ENCODE results near the gene PPM1H. TPM values are rescaled to one million over a fixed set of nuclear protein-coding genes. Genes with fewer than 3 reads are reported as not detected.

The PPM1H gene
- total RNA-seq, 4 donors from 2014 or later: 1.1 to 2.4 (median 1.7) TPM

GRCh38 chr12:62793256-62794217 is 141.4 kb downstream of the PPM1H start:
- DNase-seq (ENCODE audit: low spot score in 2 of 2): peak; percentile 88 to 97
- H3K4me3 ChIP-seq (ENCODE audit: low read depth, poor library complexity, severe bottlenecking): no peak overlapping the region
- TF ChIP-seq, protein P1, sequence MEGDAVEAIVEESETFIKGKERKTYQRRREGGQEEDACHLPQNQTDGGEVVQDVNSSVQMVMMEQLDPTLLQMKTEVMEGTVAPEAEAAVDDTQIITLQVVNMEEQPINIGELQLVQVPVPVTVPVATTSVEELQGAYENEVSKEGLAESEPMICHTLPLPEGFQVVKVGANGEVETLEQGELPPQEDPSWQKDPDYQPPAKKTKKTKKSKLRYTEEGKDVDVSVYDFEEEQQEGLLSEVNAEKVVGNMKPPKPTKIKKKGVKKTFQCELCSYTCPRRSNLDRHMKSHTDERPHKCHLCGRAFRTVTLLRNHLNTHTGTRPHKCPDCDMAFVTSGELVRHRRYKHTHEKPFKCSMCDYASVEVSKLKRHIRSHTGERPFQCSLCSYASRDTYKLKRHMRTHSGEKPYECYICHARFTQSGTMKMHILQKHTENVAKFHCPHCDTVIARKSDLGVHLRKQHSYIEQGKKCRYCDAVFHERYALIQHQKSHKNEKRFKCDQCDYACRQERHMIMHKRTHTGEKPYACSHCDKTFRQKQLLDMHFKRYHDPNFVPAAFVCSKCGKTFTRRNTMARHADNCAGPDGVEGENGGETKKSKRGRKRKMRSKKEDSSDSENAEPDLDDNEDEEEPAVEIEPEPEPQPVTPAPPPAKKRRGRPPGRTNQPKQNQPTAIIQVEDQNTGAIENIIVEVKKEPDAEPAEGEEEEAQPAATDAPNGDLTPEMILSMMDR (IDR thresholded peaks at IDR 0.05): peak in 2 of 3 donors; percentile 64 to 89
- TF ChIP-seq POLR2A (IDR thresholded peaks at IDR 0.05): no peak
- intact Hi-C loops (cut with DNase I; ENCODE audit: low total_unique reads): loop anchor here (2.0 kb wide), 1 partner anchor 355 kb away; no protein-coding TSS in a partner anchor
- WGBS, 2 donors: 69 to 72% methylated on average over 25 of the region's 25 CpGs

DNA sequence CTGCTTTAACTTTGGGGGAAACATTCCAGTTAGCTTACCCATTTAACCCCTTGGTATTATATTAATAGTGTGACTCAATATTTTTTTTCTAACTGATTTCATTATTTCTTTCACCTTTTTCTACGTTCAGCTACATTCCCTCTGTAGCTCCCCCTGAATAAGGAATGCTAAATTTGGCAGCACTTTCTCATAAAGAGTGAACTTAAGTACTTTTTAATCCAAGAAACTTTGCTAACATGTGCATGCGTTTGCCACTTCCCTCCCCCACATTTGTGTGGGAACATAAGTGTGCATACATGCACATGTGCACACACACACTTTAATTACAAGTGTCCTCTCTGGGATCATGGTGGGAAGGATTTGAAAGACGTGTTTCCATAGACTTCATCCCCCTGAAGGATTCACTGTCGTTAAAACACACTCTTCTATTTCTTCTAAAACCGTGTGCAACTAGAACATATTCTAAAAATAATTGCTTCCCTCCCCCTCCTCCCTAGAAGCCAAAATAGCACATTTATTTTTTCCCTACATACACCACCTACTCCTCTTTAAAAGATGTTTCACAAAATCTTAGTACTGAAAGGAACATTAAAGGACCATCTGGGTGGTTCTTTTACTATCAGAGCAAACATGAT is 142.6 kb downstream of the PPM1H start:
- WGBS, 2 donors: 53 to 57% methylated on average over 5 of the region's 5 CpGs
- intact Hi-C loops (cut with DNase I; ENCODE audit: low total_unique reads): no loop called here

GRCh38 chr12:62789851-62790250 is 145.1 kb downstream of the PPM1H start:
- intact Hi-C loops (cut with DNase I; ENCODE audit: low total_unique reads): no loop called here
- WGBS, 2 donors: 75% methylated on average over 3 of the region's 3 CpGs
- DNase-seq (ENCODE audit: low spot score in 2 of 2): no peak
- no peak overlapping the region for H3K4me3 ChIP-seq (ENCODE audit: low read depth, poor library complexity, severe bottlenecking)
- no peak for TF ChIP-seq POLR2A (IDR thresholded peaks at IDR 0.05)

More for the DNA sequence above, 142.6 kb downstream of the PPM1H start:
- TF ChIP-seq, protein P1 (IDR thresholded peaks at IDR 0.05): no peak
- TF ChIP-seq POLR2A (IDR thresholded peaks at IDR 0.05): no peak
- H3K4me3 ChIP-seq (ENCODE audit: low read depth, poor library complexity, severe bottlenecking): no peak overlapping the region
- DNase-seq (ENCODE audit: low spot score in 2 of 2): no peak

DNA sequence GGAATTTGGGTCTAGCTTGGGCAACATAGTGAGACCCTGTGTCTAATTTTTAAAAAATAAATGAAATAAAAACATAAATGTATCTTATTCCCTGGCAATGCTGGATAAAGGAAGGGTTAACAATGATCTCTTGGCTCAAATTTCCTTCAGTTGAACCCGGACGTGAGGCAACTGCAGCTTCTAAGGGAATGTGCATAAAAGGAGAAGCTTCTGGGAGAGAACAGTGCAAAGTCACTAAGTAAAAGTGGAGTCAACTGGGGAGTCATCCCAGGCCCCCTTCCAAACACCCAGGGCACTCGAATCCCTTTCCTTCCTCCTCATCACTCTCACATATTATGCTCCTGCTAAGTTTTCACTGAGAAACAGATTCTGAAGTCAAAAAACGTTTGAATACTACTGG is 147.3 kb downstream of the PPM1H start:
- TF ChIP-seq, protein P1 (IDR thresholded peaks at IDR 0.05): no peak
- no peak for TF ChIP-seq POLR2A (IDR thresholded peaks at IDR 0.05)
- intact Hi-C loops (cut with DNase I; ENCODE audit: low total_unique reads): no loop called here
- WGBS, 2 donors: 43 to 48% methylated on average over 4 of the region's 4 CpGs
- no peak for DNase-seq (ENCODE audit: low spot score in 2 of 2)
- H3K4me3 ChIP-seq (ENCODE audit: low read depth, poor library complexity, severe bottlenecking): no peak overlapping the region

DNA sequence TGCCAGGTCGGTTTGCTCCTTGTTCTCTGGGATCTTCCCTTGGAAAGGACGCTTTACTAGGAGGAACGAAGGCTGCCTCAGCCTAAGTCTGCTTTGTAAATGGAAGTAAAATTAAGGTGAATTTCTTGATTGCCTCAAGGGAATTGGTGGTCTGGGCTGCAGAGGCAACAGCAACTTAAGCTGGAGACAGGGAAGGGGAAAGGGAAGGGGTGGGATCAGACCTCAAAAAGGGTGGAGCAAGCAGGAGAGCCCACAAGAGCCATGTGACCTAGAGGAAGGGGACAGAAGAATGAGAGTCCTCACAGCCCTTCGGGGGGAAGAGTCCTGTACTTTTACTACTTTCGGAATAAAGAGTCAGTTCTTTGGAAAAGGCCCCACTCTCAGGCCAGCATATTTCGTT is 147.9 kb downstream of the PPM1H start:
- intact Hi-C loops (cut with DNase I; ENCODE audit: low total_unique reads): no loop called here
- WGBS, 2 donors: 88 to 90% methylated on average over 6 of the region's 6 CpGs
- no peak overlapping the region for H3K4me3 ChIP-seq (ENCODE audit: low read depth, poor library complexity, severe bottlenecking)
- TF ChIP-seq, protein P1 (IDR thresholded peaks at IDR 0.05): no peak
- TF ChIP-seq POLR2A (IDR thresholded peaks at IDR 0.05): no peak
- no peak for DNase-seq (ENCODE audit: low spot score in 2 of 2)

DNA sequence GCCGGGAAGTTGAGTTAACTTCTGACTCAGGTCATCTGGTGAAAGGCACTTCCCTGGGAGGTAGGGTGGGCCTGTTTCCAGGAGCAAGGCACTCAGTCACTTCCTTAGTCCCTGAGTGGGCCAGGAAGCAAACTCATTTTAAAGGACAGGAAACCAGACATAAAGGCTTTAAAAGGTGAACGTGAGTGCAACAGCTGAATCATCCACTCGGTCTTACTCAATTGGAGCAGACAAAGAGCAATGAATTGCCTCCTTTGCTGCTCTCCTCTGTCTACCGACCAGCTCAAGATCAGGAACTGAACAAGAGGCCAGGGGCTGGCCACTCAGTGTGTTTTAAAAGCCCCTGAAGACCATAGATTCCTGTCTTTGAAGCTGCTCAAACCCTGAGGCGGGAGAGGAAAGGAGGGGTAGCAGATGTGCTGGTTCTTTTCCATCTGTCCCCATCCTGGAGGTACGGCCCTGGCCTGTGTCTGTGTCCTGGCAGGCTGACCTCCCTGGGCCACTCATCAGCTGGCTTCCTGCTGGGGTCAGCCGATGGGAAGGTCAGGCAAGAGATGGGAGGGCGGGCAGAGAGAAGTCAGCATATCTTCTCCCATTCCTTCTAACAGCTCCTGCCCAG is 148.9 kb downstream of the PPM1H start:
- WGBS, 2 donors: 57 to 69% methylated on average over 8 of the region's 8 CpGs
- no peak for TF ChIP-seq POLR2A (IDR thresholded peaks at IDR 0.05)
- TF ChIP-seq, protein P1 (IDR thresholded peaks at IDR 0.05): no peak
- intact Hi-C loops (cut with DNase I; ENCODE audit: low total_unique reads): no loop called here
- no peak for DNase-seq (ENCODE audit: low spot score in 2 of 2)
- H3K4me3 ChIP-seq (ENCODE audit: low read depth, poor library complexity, severe bottlenecking): no peak overlapping the region

Measured in lower leg skin (tissue), 4 donors.